Fibroblast of pulmonary artery (primary cell): ENCODE measurements around the gene LAPTM5.

Source experiments
- DNase-seq: peaks from one replicate; pipeline ENCODE4 v3.0.0-alpha.2; 2010; ENCODE audit warnings: low read depth
- H3K4me3 ChIP-seq: replicated peaks from 2 replicates; pipeline ENCODE4 v1.5.1; 2011; ENCODE audit warnings: low read depth, mild to moderate bottlenecking, control low read depth, low read length, moderate library complexity
- TF ChIP-seq, protein P1 (sequence below): IDR thresholded peaks from 2 replicates; pipeline ENCODE4 v1.5.1; 2011; ENCODE audit warnings: mild to moderate bottlenecking, control low read depth, low read length, inconsistent platforms; ENCODE audit errors: missing control alignments

Gene LAPTM5

DNA sequence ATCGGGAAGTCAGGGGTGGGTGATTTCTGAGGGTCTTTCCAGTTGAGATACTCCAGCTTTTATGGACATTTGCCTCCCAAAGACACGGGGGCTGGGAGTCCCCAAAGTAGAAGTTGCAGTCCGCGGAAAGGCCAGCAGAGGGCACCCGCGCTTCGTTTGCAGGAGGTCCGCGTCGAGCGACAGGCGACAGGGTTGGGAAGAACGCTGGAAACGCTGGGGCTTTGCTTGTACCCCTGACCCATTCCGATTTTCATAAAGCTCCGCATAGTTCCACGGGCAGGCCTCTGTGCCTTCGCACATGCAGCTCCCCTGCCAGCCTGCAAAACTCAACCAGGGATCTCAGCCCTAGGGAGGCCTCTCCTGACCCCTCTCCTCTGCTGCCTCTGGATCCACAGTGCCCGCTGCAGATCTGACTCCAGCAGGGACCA is 44.2 kb upstream of the LAPTM5 start:
- peak; percentile 69 for DNase-seq
- no peak overlapping the region for H3K4me3 ChIP-seq
- TF ChIP-seq, protein P1, sequence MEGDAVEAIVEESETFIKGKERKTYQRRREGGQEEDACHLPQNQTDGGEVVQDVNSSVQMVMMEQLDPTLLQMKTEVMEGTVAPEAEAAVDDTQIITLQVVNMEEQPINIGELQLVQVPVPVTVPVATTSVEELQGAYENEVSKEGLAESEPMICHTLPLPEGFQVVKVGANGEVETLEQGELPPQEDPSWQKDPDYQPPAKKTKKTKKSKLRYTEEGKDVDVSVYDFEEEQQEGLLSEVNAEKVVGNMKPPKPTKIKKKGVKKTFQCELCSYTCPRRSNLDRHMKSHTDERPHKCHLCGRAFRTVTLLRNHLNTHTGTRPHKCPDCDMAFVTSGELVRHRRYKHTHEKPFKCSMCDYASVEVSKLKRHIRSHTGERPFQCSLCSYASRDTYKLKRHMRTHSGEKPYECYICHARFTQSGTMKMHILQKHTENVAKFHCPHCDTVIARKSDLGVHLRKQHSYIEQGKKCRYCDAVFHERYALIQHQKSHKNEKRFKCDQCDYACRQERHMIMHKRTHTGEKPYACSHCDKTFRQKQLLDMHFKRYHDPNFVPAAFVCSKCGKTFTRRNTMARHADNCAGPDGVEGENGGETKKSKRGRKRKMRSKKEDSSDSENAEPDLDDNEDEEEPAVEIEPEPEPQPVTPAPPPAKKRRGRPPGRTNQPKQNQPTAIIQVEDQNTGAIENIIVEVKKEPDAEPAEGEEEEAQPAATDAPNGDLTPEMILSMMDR, result peak; percentile 89

DNA sequence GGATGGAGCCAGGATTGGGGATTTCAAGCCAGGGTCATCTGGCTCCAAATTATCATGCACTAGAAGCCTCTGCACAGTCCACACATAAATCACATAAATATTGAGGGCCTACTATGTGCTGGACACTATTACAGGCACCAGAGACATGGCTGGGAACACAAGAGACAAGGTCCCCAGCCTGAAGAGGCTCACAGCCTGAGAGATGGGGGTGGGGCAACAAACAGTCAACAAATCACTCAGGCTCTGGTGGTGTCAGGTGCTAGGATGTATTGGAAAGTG is 41.6 kb upstream of the LAPTM5 start:
- no peak for DNase-seq
- TF ChIP-seq, protein P1, result no peak
- H3K4me3 ChIP-seq, result no peak overlapping the region

DNA sequence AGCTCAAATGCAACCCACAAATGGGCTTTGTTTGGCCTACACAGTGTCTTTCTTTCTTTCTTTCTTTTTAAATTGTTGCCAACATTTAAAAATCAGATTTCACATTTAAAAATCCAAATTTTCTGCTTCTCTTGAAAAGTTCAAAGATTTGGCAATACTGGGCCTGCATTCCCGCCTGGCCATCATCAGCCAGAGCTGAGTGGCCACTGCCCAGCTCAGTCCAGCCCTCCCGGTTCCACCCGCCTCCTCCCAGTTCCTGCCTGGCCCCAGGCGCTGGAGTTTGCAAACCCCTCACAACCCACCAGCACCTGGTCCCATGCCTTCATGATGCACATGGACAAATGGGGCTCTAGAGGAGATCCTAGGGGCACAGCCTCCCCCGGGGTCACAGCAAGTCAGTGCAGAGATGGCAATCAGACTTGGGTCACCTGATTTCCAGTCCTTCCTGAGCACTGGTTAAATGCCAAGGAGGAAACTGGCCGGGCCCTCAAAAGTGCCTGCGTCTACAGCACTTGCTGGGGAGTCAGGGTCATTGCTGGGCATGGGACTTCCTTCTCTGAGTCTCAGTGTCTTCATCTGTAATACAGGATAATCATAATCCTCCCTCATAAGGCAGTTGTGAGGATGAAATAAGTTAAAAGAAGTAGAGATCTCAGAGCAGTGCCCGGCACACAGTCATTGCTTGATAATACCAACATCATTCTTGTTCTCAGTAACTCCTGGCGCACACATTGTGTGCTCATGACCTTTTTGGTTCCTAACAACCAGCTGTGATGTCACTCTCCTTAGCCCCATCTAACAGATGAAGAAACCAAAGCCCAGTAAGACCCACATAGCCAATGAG is 41.0 kb upstream of the LAPTM5 start:
- TF ChIP-seq, protein P1, result no peak
- H3K4me3 ChIP-seq, result no peak overlapping the region
- peak; percentile 44 for DNase-seq

DNA sequence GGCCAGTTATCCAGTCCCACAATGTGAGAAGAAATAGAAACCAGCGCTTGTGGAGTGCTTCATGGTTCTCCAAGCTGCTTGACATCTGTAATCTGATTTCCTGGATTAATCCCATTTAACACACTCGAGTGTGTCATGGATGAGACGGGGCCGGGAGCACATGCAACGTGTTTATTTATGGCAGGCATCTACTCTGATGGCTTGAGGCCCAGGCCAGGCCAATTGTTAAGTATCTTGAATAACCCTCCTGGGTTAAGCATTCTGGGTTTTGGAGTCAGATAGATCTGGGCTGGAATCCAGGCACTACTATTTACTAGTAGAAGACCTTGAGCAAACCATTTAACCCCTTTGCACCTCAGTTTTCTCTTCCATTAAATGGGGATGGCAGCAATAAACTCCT is 37.5 kb upstream of the LAPTM5 start:
- no peak overlapping the region for H3K4me3 ChIP-seq
- TF ChIP-seq, protein P1, result no peak
- DNase-seq, result no peak

DNA sequence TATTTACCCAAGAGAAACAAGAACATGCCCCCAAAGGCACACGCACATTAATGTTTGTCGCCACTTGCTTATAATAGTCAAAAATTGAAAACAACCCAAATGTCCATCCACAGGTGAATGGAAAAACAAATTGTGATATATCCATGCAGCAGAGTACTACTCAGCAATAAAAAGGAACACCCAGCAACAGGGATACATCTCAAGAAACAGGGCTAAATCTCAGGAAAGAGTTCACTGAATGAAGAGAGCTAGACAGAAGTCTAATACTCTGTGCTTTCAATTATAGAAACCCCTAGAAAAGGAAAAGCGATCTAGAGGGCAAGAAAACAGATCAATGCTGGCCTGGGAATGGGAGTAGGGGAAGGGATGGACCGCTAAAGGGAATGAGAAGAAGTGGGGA is 36.7 kb upstream of the LAPTM5 start:
- no peak overlapping the region for H3K4me3 ChIP-seq
- TF ChIP-seq, protein P1, result no peak
- no peak for DNase-seq

DNA sequence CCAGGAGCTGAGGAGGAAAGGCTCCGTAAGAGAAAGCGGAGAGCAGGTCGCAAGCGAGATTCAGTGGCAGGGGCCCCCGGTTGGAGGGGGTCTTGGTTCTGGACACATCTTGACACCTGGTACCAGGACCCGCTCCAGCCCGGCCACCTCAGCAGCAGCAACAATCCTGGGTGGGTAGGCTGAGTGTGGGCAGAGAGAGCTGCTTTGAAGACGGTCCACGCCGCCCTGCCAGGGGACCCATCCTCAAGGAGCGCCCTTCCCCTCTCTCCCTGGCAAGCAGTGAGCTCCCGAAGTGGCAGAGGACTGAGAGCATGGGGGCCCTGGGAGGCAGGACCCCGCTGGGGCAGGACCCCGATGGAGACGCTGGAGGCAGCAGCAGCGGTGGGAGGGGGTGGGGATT is 35.6 kb upstream of the LAPTM5 start:
- H3K4me3 ChIP-seq, result no peak overlapping the region
- DNase-seq, result no peak
- TF ChIP-seq, protein P1, result no peak

DNA sequence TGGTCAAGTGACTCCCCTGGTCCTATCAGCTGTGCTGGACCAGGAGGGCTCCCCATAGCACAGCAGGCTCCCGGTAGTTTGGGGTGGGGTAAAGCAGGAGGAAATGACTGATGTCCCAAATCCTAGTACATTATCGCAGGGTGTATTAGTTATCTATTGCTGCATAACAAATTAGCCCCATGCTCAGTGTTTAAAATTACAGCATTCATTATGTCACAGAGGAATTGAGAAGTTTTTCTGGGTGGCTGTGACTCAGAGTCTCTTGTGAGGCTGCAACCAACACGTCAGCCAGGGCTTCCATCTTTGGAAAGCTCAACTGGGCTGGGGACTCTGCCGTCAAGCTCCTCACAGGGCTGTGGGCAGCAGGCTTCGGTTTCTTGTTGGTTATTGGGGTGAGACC is 34.3 kb upstream of the LAPTM5 start:
- H3K4me3 ChIP-seq, result no peak overlapping the region
- no peak for DNase-seq
- TF ChIP-seq, protein P1, result no peak
